ENCODE data around the gene ZRANB2. TPM values are rescaled to one million over a fixed set of nuclear protein-coding genes. Genes with fewer than 3 reads are reported as not detected.

ZRANB2 gene
- total RNA-seq, 4 donors from 2014 or later, result 30.3 to 115 (median 57.8) TPM

DNA sequence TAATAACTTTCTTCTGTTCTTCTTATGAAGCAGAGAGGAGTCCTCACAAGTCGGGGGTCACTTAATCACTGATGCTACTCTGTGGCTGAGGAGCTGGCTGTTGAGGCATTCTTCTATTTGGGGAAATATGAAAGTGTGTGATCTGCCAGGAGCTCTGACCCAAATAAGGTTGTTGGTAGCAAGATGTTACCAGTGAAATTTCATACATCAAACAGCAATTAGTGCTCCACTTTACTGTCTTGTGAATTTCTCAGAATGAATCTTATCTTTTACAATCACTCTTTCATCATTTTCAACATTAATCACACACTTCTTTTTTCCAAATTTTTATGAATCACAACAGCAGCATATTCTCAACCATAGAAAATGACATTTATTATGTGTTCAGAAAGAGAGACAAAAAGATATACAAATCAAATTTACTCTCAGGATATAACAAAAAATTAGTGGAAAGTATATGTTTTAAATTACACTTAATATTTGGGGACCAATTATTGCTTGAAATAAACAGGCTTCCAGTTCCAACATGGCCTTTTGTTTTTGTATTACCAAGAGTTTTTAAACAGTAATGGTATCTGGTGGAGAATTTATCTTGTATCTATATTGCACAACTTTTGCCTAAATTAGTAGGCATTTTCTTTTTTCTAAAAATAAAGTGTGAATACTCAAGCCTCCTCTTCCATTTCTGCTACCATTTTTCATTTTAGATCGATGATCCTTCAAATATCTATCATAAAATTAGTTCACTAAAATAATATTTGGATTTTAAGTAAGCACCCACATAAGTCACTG lies 42.8 kb downstream of the ZRANB2 start:
- no peak for TF ChIP-seq EP300 (IDR thresholded peaks at IDR 0.05)
- no peak for TF ChIP-seq POLR2AphosphoS5 (IDR thresholded peaks at IDR 0.05)
- TF ChIP-seq, protein P1, sequence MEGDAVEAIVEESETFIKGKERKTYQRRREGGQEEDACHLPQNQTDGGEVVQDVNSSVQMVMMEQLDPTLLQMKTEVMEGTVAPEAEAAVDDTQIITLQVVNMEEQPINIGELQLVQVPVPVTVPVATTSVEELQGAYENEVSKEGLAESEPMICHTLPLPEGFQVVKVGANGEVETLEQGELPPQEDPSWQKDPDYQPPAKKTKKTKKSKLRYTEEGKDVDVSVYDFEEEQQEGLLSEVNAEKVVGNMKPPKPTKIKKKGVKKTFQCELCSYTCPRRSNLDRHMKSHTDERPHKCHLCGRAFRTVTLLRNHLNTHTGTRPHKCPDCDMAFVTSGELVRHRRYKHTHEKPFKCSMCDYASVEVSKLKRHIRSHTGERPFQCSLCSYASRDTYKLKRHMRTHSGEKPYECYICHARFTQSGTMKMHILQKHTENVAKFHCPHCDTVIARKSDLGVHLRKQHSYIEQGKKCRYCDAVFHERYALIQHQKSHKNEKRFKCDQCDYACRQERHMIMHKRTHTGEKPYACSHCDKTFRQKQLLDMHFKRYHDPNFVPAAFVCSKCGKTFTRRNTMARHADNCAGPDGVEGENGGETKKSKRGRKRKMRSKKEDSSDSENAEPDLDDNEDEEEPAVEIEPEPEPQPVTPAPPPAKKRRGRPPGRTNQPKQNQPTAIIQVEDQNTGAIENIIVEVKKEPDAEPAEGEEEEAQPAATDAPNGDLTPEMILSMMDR (IDR thresholded peaks at IDR 0.05), result no peak
- TF ChIP-seq POLR2A (IDR thresholded peaks at IDR 0.05), result no peak
- ATAC-seq, result no peak
- Histone ChIP-seq H3K4me3 (no peak overlapping the region), H3K9me3 (no peaks in the 10 kb centered on the region), H3K27ac (no peak overlapping the region), H3K4me1 (peaks cover 0 to 10% (median 0%) of the 10 kb centered on the region in 3 donors), H3K36me3 (no peaks in the 10 kb centered on the region), H3K27me3 (no peaks in the 10 kb centered on the region)
- WGBS, 2 donors (ENCODE audit: low coverage in 1 of 2), result 50 to 75% methylated on average over 1 to 2 of the region's 2 CpGs

DNA sequence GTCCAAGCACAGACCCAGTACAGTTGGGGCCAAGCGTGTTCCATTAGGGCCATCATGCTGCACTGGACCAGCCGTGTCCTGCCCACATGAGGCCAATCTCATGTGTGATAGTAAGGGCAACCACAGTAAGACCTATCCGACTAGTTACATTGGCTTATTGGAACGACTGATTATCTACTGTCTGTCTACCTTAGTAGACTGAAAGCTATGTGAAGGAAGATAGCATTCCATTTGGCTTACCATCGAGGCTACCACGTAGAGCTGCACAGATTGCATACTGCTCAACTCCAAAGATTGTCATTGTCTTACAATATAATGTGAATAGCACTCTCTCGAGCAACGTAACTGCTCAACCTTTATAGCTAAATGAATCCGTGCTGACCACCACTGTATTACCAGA lies 43.8 kb downstream of the ZRANB2 start:
- Histone ChIP-seq H3K27me3 (no peaks in the 10 kb centered on the region), H3K9me3 (no peaks in the 10 kb centered on the region), H3K4me1 (peaks cover 0 to under 1% (median 0%) of the 10 kb centered on the region in 3 donors), H3K36me3 (no peaks in the 10 kb centered on the region), H3K27ac (no peak overlapping the region), H3K4me3 (no peak overlapping the region)
- TF ChIP-seq, protein P1 (IDR thresholded peaks at IDR 0.05), result no peak
- no peak for TF ChIP-seq POLR2AphosphoS5 (IDR thresholded peaks at IDR 0.05)
- no peak for TF ChIP-seq EP300 (IDR thresholded peaks at IDR 0.05)
- no peak for TF ChIP-seq POLR2A (IDR thresholded peaks at IDR 0.05)
- 95 to 98% methylated on average over 7 to 8 of the region's 9 CpGs for WGBS, 2 donors (ENCODE audit: low coverage in 1 of 2)
- no peak for ATAC-seq

DNA sequence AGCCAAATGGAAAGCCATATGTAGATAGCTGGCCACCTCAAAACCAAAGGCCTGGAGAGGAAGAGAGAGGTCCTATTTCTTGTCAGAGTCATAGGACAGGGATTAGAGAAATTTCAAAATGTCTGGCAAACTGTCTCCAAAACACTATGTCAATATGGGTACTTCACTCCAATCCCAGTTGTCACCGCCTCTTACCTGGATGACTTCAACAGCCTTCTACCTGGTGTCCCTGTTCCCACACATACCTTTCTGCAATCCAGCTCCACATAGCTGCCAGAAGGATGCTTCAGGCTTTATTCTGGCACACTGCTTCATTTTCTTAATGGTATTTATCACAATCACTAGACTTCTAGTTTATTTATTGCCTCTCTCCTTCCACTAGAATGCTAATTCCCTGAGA lies 47.7 kb downstream of the ZRANB2 start:
- no peaks in the 10 kb centered on the region for H3K36me3 ChIP-seq
- no peak overlapping the region for H3K27ac ChIP-seq
- H3K9me3 ChIP-seq, result no peaks in the 10 kb centered on the region

DNA sequence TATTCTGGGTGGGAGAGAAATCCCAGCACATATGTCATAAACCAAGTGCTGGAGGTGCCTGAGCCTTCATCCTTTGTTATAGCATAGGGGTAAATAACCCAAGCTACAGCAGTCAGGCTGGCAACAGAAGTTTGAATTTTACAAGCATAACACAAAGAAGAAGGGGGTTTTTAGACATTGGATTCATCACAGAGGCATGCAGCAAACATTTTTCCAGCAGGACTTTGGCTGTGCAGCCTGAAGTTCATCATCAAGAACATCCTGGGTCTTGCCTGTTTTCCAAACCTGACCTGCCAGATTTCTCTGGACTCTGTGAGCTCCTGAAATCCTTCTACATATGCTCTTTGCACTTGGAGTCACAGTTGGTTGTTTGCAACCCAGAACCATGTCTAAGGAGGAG lies 49.4 kb downstream of the ZRANB2 start:
- Histone ChIP-seq H3K27me3 (no peaks in the 10 kb centered on the region), H3K9me3 (no peaks in the 10 kb centered on the region), H3K4me3 (no peak overlapping the region), H3K36me3 (no peaks in the 10 kb centered on the region), H3K27ac (no peak overlapping the region), H3K4me1 (no peaks in the 10 kb centered on the region)
- no peak for ATAC-seq
- no peak for TF ChIP-seq EP300 (IDR thresholded peaks at IDR 0.05)
- TF ChIP-seq, protein P1 (IDR thresholded peaks at IDR 0.05), result no peak
- no peak for TF ChIP-seq POLR2AphosphoS5 (IDR thresholded peaks at IDR 0.05)
- TF ChIP-seq POLR2A (IDR thresholded peaks at IDR 0.05), result no peak

More for the DNA sequence above, 47.7 kb downstream of the ZRANB2 start:
- H3K27me3 ChIP-seq, result no peaks in the 10 kb centered on the region
- ATAC-seq, result no peak
- WGBS, 2 donors (ENCODE audit: low coverage in 1 of 2), result 100% methylated on average over 1 of the region's 1 CpG; no CpG with 5 or more reads in 1 of the 2 donors
- no peaks in the 10 kb centered on the region for H3K4me1 ChIP-seq
- no peak for TF ChIP-seq EP300 (IDR thresholded peaks at IDR 0.05)
- no peak for TF ChIP-seq POLR2A (IDR thresholded peaks at IDR 0.05)
- TF ChIP-seq, protein P1 (IDR thresholded peaks at IDR 0.05), result no peak
- TF ChIP-seq POLR2AphosphoS5 (IDR thresholded peaks at IDR 0.05), result no peak
- H3K4me3 ChIP-seq, result no peak overlapping the region

DNA sequence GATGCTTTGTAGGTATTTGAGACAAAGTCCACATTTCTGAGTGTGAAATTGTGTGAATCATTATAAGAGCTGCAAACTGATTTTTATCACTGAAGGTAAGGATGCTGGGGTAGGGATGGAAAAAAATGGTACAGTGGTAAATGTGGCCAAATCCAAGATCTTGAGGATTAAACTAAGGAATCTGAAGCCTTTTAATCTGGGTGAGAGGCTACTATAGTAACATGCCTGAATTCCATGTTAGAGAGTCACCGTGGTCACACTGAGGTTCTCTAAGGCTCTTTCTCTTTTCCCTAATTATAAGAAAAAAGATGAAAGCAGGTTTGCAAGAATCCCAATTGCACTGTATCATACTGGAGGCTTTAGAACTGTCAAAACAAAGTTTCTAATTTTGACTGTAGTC lies 50.8 kb downstream of the ZRANB2 start:
- Histone ChIP-seq H3K9me3 (no peaks in the 10 kb centered on the region), H3K4me3 (no peak overlapping the region), H3K36me3 (no peaks in the 10 kb centered on the region), H3K4me1 (no peaks in the 10 kb centered on the region), H3K27ac (no peak overlapping the region), H3K27me3 (no peaks in the 10 kb centered on the region)
- no peak for TF ChIP-seq POLR2AphosphoS5 (IDR thresholded peaks at IDR 0.05)
- 56 to 68% methylated on average over 1 of the region's 1 CpG for WGBS, 2 donors (ENCODE audit: low coverage in 1 of 2)
- ATAC-seq, result no peak
